Smooth muscle cell (in vitro differentiated cells): Measurements from ENCODE around the gene CREB3. TPM values are rescaled to one million over a fixed set of nuclear protein-coding genes. Genes with fewer than 3 reads are reported as not detected.

ENCODE experiments used
- DNase-seq: peaks from one replicate; lab custom pipeline; 2025; ENCODE audit not compliant: unreplicated experiment; lab: John Stamatoyannopoulos, UW
- H2AFZ ChIP-seq: fragments of 200-600 bp; sonication (generic); 2 replicates; pipeline ENCODE4 v1.6.0; 2016; ENCODE audit warnings: antibody characterized with exemption, low read depth, mild to moderate bottlenecking
- H3F3A ChIP-seq: fragments of 200-600 bp; sonication (generic); 2 replicates; pipeline ENCODE4 v1.6.0; 2017; ENCODE audit warnings: antibody characterized with exemption, low read depth
- H3K27ac ChIP-seq: fragments of 200-600 bp; sonication (generic); 2 replicates; pipeline ENCODE4 v1.5.1; 2016; ENCODE audit warnings: low read depth, mild to moderate bottlenecking
- H3K27me3 ChIP-seq: fragments of 200-600 bp; sonication (generic); 2 replicates; pipeline ENCODE4 v1.6.1; 2016; ENCODE audit warnings: low read depth, mild to moderate bottlenecking
- H3K36me3 ChIP-seq: fragments of 200-600 bp; sonication (generic); 2 replicates; pipeline ENCODE4 v1.5.1; 2016; ENCODE audit warnings: low read depth
- H3K4me1 ChIP-seq: fragments of 200-600 bp; sonication (generic); 2 replicates; pipeline ENCODE4 v1.5.1; 2016; ENCODE audit warnings: low read depth
- H3K4me2 ChIP-seq: fragments of 200-600 bp; sonication (generic); 2 replicates; pipeline ENCODE4 v1.6.0; 2016; ENCODE audit warnings: mild to moderate bottlenecking
- H3K4me3 ChIP-seq: fragments of 200-600 bp; sonication (generic); 2 replicates; pipeline ENCODE4 v1.5.1; 2016; ENCODE audit warnings: mild to moderate bottlenecking
- H3K79me2 ChIP-seq: fragments of 200-600 bp; sonication (generic); 2 replicates; pipeline ENCODE4 v1.6.0; 2016; ENCODE audit warnings: low read depth, mild to moderate bottlenecking
- H3K9ac ChIP-seq: fragments of 200-600 bp; sonication (generic); 2 replicates; pipeline ENCODE4 v1.6.0; 2016; ENCODE audit warnings: low read depth
- H3K9me3 ChIP-seq: fragments of 200-600 bp; sonication (generic); replicated peaks from 2 replicates; pipeline ENCODE4 v1.5.1; 2016; ENCODE audit warnings: low read depth
- H4K20me1 ChIP-seq: fragments of 200-600 bp; sonication (generic); 2 replicates; pipeline ENCODE4 v1.6.0; 2016; ENCODE audit warnings: low read depth
- CTCF ChIP-seq: fragments of 200-600 bp; sonication (generic); IDR thresholded peaks from 2 replicates; pipeline ENCODE4 v1.5.1; 2017; ENCODE audit warnings: borderline replicate concordance, mild to moderate bottlenecking, antibody characterized with exemption; ENCODE audit not compliant: insufficient read depth, poor library complexity, severe bottlenecking
- WGBS: methylation state at CpG from one replicate; pipeline ENCODE4 v1.1.7; 2016; ENCODE audit warnings: low lambda C conversion rate; 5-methylcytosine and 5-hydroxymethylcytosine counted together
- polyA plus RNA-seq: library from polyadenylated mRNA; unstranded; fragments of >200 nt; fragmentation: Nextera tagmentation; extraction: Ambion mirVana; gene quantifications from 2 replicates; pipeline ENCODE4 v1.2.1, GENCODE V29; 2016
- total RNA-seq: library from RNA; depleted of rRNA; stranded (reverse); fragments of >200 nt; gene quantifications from 2 replicates; pipeline ENCODE4 v1.2.3, GENCODE V29; 2014

Gene CREB3
- total and polyA plus RNA-seq, 2 experiments from 2014 or later: 66.9 to 81.0 TPM

- H3K4me3 ChIP-seq: no peak overlapping the region
- DNase-seq: no peak
- no peak overlapping the region for H3K27ac ChIP-seq
- TF ChIP-seq CTCF: no peak
- no peak overlapping the region for H3K9ac ChIP-seq
- H3K79me2 ChIP-seq: peaks cover 53% of the 10 kb centered on the region
- H3K27me3 ChIP-seq: no peaks in the 10 kb centered on the region
- H3K36me3 ChIP-seq: peaks cover 17% of the 10 kb centered on the region
- H3K4me2 ChIP-seq: no peak overlapping the region
- 88% methylated on average over 2 of the region's 2 CpGs for WGBS
- H3F3A ChIP-seq: peaks cover under 1% of the 10 kb centered on the region
- peaks cover 41% of the 10 kb centered on the region for H4K20me1 ChIP-seq
- H2AFZ ChIP-seq: no peak overlapping the region
- no peaks in the 10 kb centered on the region for H3K9me3 ChIP-seq
- peaks cover 16% of the 10 kb centered on the region for H3K4me1 ChIP-seq
These were observed 9.0 kb upstream of the CREB3 start for GRCh38 chr9:35723426-35723825.

- Histone ChIP-seq H4K20me1 (peaks cover 46% of the 10 kb centered on the region), H3K4me2 (no peak overlapping the region), H3K79me2 (peaks cover 58% of the 10 kb centered on the region), H3F3A (peaks cover 6% of the 10 kb centered on the region), H3K27ac (no peak overlapping the region), H3K27me3 (no peaks in the 10 kb centered on the region), H3K9ac (no peak overlapping the region), H3K4me1 (peaks cover 21% of the 10 kb centered on the region), H2AFZ (no peak overlapping the region), H3K9me3 (no peaks in the 10 kb centered on the region), H3K36me3 (peaks cover 17% of the 10 kb centered on the region), H3K4me3 (no peak overlapping the region)
- DNase-seq: no peak
- 96% methylated on average over 8 of the region's 8 CpGs for WGBS
- TF ChIP-seq CTCF: no peak
These were observed 8.6 kb upstream of the CREB3 start for GRCh38 chr9:35723908-35724307.

GRCh38 chr9:35725362-35725761, 7.1 kb upstream of the CREB3 start:
- Histone ChIP-seq H3K36me3 (peaks cover 14% of the 10 kb centered on the region), H3K79me2 (peaks cover 71% of the 10 kb centered on the region), H3K4me3 (no peak overlapping the region), H3K9me3 (no peaks in the 10 kb centered on the region), H3K27ac (no peak overlapping the region), H3K4me2 (no peak overlapping the region), H3K27me3 (no peaks in the 10 kb centered on the region), H3K9ac (no peak overlapping the region), H3F3A (peaks cover 12% of the 10 kb centered on the region), H4K20me1 (peaks cover 53% of the 10 kb centered on the region), H3K4me1 (peaks cover 30% of the 10 kb centered on the region), H2AFZ (no peak overlapping the region)
- WGBS: 99% methylated on average over 11 of the region's 11 CpGs
- no peak for TF ChIP-seq CTCF
- DNase-seq: no peak

GRCh38 chr9:35726931-35727330, 5.5 kb upstream of the CREB3 start:
- no peaks in the 10 kb centered on the region for H3K27me3 ChIP-seq
- H3K4me1 ChIP-seq: peaks cover 40% of the 10 kb centered on the region
- no peak overlapping the region for H3K4me3 ChIP-seq
- H3K4me2 ChIP-seq: peak overlapping the region; percentile 92
- DNase-seq: no peak
- H3K9me3 ChIP-seq: no peaks in the 10 kb centered on the region
- H4K20me1 ChIP-seq: peaks cover 62% of the 10 kb centered on the region
- peaks cover 12% of the 10 kb centered on the region for H3F3A ChIP-seq
- H3K27ac ChIP-seq: peak overlapping the region; percentile 94
- peak overlapping the region; percentile 16 for H3K9ac ChIP-seq
- no peaks in the 10 kb centered on the region for H3K36me3 ChIP-seq
- WGBS: 63% methylated on average over 3 of the region's 3 CpGs
- TF ChIP-seq CTCF: no peak
- H3K79me2 ChIP-seq: peaks cover 76% of the 10 kb centered on the region
- H2AFZ ChIP-seq: no peak overlapping the region
